ENCODE results near the gene TOR1A.
A peak's percentile ranks its signal among the peaks of the same experiment; 100 is the strongest.

Gene TOR1A

DNA sequence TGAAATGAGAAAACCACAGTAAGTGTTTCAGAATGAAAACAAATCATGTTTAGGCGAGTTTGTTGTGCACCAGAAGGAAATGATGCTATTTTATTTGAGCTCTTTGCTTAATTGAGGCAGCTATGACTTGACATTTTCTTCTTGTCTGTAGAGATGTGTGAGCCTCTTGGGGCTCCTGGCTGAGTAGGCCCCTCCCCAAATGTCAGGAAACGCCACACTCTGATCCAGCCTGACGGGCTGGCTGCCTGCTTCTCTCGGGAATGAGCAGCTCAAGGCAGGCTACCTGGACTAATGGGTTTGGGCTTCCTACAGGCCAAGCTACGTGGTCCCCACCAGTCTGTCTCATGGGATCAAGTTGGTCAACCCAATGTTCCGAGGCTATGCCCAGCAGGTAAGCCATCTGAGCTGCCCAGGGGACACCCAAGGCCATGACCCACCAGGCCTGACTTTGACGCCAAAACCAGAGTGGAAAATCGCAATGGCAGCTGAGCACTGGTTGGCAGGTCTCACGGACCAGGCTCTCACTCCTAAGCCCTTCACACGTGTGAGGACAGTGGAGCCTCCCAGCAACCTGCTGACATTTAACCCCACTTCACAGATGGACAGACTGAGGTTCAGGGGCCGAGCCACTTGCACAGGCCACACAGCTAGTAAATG lies 41.2 kb upstream of the TOR1A start:
- peaks cover 57% of the 10 kb centered on the region for H3K4me1 ChIP-seq (ENCODE audit: insufficient read depth, low read length, poor library complexity, severe bottlenecking)
- H3F3A ChIP-seq (ENCODE audit: low read depth): no peaks in the 10 kb centered on the region
- no peak overlapping the region for H2AFZ ChIP-seq (ENCODE audit: low read length)
- H3K9me3 ChIP-seq (ENCODE audit: insufficient read depth, low read depth, low read length): no peaks in the 10 kb centered on the region
- no peaks in the 10 kb centered on the region for H3K27me3 ChIP-seq (ENCODE audit: insufficient read depth, low read length, poor library complexity, severe bottlenecking)
- no peaks in the 10 kb centered on the region for H3K9me2 ChIP-seq (replicated peaks; ENCODE audit: low read depth, low read length)
- no peaks in the 10 kb centered on the region for H4K20me1 ChIP-seq (ENCODE audit: insufficient read depth, low read length, poor library complexity, severe bottlenecking)
- no peaks in the 10 kb centered on the region for H3K79me2 ChIP-seq (ENCODE audit: insufficient read depth, low read length)
- TF ChIP-seq EZH2phosphoT487 (IDR thresholded peaks at IDR 0.05; ENCODE audit: borderline replicate concordance): no peak
- TF ChIP-seq, protein P1, sequence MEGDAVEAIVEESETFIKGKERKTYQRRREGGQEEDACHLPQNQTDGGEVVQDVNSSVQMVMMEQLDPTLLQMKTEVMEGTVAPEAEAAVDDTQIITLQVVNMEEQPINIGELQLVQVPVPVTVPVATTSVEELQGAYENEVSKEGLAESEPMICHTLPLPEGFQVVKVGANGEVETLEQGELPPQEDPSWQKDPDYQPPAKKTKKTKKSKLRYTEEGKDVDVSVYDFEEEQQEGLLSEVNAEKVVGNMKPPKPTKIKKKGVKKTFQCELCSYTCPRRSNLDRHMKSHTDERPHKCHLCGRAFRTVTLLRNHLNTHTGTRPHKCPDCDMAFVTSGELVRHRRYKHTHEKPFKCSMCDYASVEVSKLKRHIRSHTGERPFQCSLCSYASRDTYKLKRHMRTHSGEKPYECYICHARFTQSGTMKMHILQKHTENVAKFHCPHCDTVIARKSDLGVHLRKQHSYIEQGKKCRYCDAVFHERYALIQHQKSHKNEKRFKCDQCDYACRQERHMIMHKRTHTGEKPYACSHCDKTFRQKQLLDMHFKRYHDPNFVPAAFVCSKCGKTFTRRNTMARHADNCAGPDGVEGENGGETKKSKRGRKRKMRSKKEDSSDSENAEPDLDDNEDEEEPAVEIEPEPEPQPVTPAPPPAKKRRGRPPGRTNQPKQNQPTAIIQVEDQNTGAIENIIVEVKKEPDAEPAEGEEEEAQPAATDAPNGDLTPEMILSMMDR (conservative IDR thresholded peaks at IDR 0.05; ENCODE audit: low read length): no peak
- H3K36me3 ChIP-seq (ENCODE audit: insufficient read depth, low read length): no peaks in the 10 kb centered on the region
- peak overlapping the region; percentile 38 for H3K9ac ChIP-seq (ENCODE audit: low read depth, low read length, poor library complexity, severe bottlenecking)
- peak overlapping the region; percentile 43 for H3K4me2 ChIP-seq (ENCODE audit: low read depth, low read length, poor library complexity, severe bottlenecking)
- H3K4me3 ChIP-seq (ENCODE audit: low read length, poor library complexity, severe bottlenecking): no peak overlapping the region

DNA sequence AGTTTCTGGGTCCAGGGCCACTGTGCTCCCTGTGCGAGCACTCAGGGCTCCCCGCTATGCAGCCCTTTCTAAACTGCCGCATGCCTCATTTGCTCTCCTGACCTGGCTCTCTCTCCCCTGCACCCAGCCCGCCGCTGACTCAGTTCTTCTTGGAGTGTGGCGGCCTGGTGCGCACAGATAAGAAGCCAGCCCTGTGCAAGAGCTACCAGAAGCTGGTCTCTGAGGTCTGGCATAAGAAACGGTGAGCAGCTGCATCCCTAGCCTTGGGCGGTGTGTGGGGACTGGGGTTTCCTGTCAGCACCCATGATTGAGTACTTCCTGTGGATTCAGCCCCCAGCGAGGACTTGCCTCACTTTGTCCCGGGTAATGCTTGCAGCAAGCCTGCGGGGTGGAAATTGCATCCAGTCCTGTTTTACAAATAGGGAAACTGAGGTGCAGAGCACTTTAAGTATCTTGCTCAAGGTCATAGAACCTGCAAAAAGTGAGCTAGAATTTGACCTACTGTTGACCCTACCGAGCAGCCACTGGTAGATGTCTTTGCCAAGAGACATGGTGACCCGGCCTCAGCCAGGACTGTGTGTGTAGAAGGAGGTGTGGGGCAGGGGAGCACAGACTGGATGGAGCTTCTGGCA lies 39.2 kb upstream of the TOR1A start:
- H3K79me2 ChIP-seq (ENCODE audit: insufficient read depth, low read length): no peaks in the 10 kb centered on the region
- no peaks in the 10 kb centered on the region for H3K27me3 ChIP-seq (ENCODE audit: insufficient read depth, low read length, poor library complexity, severe bottlenecking)
- peaks cover 59% of the 10 kb centered on the region for H3K4me1 ChIP-seq (ENCODE audit: insufficient read depth, low read length, poor library complexity, severe bottlenecking)
- H4K20me1 ChIP-seq (ENCODE audit: insufficient read depth, low read length, poor library complexity, severe bottlenecking): no peaks in the 10 kb centered on the region
- no peaks in the 10 kb centered on the region for H3K9me3 ChIP-seq (ENCODE audit: insufficient read depth, low read depth, low read length)
- H3K9me2 ChIP-seq (replicated peaks; ENCODE audit: low read depth, low read length): no peaks in the 10 kb centered on the region
- no peak overlapping the region for H2AFZ ChIP-seq (ENCODE audit: low read length)
- peak overlapping the region; percentile 77 for H3K9ac ChIP-seq (ENCODE audit: low read depth, low read length, poor library complexity, severe bottlenecking)
- H3K4me3 ChIP-seq (ENCODE audit: low read length, poor library complexity, severe bottlenecking): peak overlapping the region; percentile 68
- H3F3A ChIP-seq (ENCODE audit: low read depth): no peaks in the 10 kb centered on the region
- TF ChIP-seq EZH2phosphoT487 (IDR thresholded peaks at IDR 0.05; ENCODE audit: borderline replicate concordance): no peak
- TF ChIP-seq, protein P1 (conservative IDR thresholded peaks at IDR 0.05; ENCODE audit: low read length): no peak
- H3K36me3 ChIP-seq (ENCODE audit: insufficient read depth, low read length): peaks cover 5% of the 10 kb centered on the region; the same call in 1 of the 2 replicates
- H3K4me2 ChIP-seq (ENCODE audit: low read depth, low read length, poor library complexity, severe bottlenecking): peak overlapping the region; percentile 75

DNA sequence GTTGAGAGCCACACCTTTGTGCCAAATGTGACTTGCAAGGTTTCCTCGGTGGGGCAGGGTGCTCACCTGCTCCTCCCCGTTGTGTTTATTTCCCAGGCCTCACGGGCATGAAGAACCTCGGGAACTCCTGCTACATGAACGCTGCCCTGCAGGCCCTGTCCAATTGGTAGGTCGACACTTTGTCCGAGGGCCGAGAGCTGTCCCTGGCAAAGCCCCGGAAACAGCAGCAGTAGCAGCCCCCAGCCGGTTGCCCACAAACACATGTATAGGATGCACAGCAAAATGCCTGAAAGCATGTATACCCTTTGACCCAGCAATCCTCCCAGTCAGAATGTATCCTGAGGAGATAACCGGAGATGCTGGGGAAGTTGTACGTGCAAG lies 37.5 kb upstream of the TOR1A start:
- Histone ChIP-seq H3K36me3 (ENCODE audit: insufficient read depth, low read length) (peaks cover 9% of the 10 kb centered on the region; the same call in 1 of the 2 replicates), H3K79me2 (ENCODE audit: insufficient read depth, low read length) (no peaks in the 10 kb centered on the region; the same call in 1 of the 2 replicates), H3K9ac (ENCODE audit: low read depth, low read length, poor library complexity, severe bottlenecking) (peak overlapping the region; percentile 64), H2AFZ (ENCODE audit: low read length) (no peak overlapping the region), H3K9me2 (replicated peaks; ENCODE audit: low read depth, low read length) (no peaks in the 10 kb centered on the region), H3K4me1 (ENCODE audit: insufficient read depth, low read length, poor library complexity, severe bottlenecking) (peaks cover 64% of the 10 kb centered on the region), H3K4me3 (ENCODE audit: low read length, poor library complexity, severe bottlenecking) (no peak overlapping the region), H4K20me1 (ENCODE audit: insufficient read depth, low read length, poor library complexity, severe bottlenecking) (no peaks in the 10 kb centered on the region), H3K27me3 (ENCODE audit: insufficient read depth, low read length, poor library complexity, severe bottlenecking) (no peaks in the 10 kb centered on the region), H3K4me2 (ENCODE audit: low read depth, low read length, poor library complexity, severe bottlenecking) (peak overlapping the region; percentile 27), H3F3A (ENCODE audit: low read depth) (no peaks in the 10 kb centered on the region), H3K9me3 (ENCODE audit: insufficient read depth, low read depth, low read length) (no peaks in the 10 kb centered on the region)
- no peak for TF ChIP-seq EZH2phosphoT487 (IDR thresholded peaks at IDR 0.05; ENCODE audit: borderline replicate concordance)
- TF ChIP-seq, protein P1 (conservative IDR thresholded peaks at IDR 0.05; ENCODE audit: low read length): no peak
